H9 (cell line): ENCODE results near the gene ELAPOR1. TPM values are rescaled to one million over a fixed set of nuclear protein-coding genes. Genes with fewer than 3 reads are reported as not detected.

ENCODE experiments used
- DNase-seq: peaks from one replicate; pipeline ENCODE4 v3.0.0-alpha.2; 2017
- H2AFZ ChIP-seq: one replicate; pipeline ENCODE4 v1.6.1; 2013; ENCODE audit warnings: mild to moderate bottlenecking, low read length, control low read depth, moderate library complexity
- H2AK5ac ChIP-seq: 2 replicates; pipeline ENCODE4 v1.6.1; 2013; ENCODE audit warnings: low read length, control low read depth, mixed read lengths; ENCODE audit not compliant: insufficient read length
- H2BK120ac ChIP-seq: one replicate; pipeline ENCODE4 v1.6.1; 2013; ENCODE audit warnings: low read depth, mild to moderate bottlenecking, low read length, control low read depth, inconsistent platforms; ENCODE audit not compliant: poor library complexity, severe bottlenecking
- H2BK12ac ChIP-seq: 2 replicates; pipeline ENCODE4 v1.6.1; 2013; ENCODE audit warnings: low read length, control low read depth, mixed read lengths, low read depth; ENCODE audit not compliant: insufficient read length
- H2BK15ac ChIP-seq: 2 replicates; pipeline ENCODE4 v1.6.1; 2013; ENCODE audit warnings: low read depth, low read length, control low read depth
- H2BK20ac ChIP-seq: one replicate; pipeline ENCODE4 v1.6.1; 2013; ENCODE audit warnings: low read depth, mild to moderate bottlenecking, low read length, control low read depth, inconsistent platforms; ENCODE audit not compliant: poor library complexity, severe bottlenecking
- H2BK5ac ChIP-seq: 2 replicates; pipeline ENCODE4 v1.6.1; 2013; ENCODE audit warnings: low read length, control low read depth, mixed read lengths; ENCODE audit not compliant: insufficient read length
- H3K14ac ChIP-seq: 2 replicates; pipeline ENCODE4 v1.6.1; 2013; ENCODE audit warnings: low read length, control low read depth; ENCODE audit not compliant: insufficient read depth
- H3K18ac ChIP-seq: 2 replicates; pipeline ENCODE4 v1.6.1; 2013; ENCODE audit warnings: low read depth, mild to moderate bottlenecking, mixed read lengths, low read length, control low read depth; ENCODE audit not compliant: insufficient read length
- H3K23ac ChIP-seq: 2 replicates; pipeline ENCODE4 v1.6.1; 2013; ENCODE audit warnings: low read length, control low read depth, mixed read lengths, low read depth; ENCODE audit not compliant: insufficient read length
- H3K23me2 ChIP-seq: 2 replicates; pipeline ENCODE4 v1.6.1; 2013; ENCODE audit warnings: low read depth, mild to moderate bottlenecking, mixed read lengths, low read length, control low read depth; ENCODE audit not compliant: insufficient read length, poor library complexity, severe bottlenecking
- H3K27ac ChIP-seq: 2 replicates; pipeline ENCODE4 v1.5.1; 2013; ENCODE audit warnings: low read length, control low read depth, mixed read lengths, low read depth; ENCODE audit not compliant: insufficient read length
- H3K27me3 ChIP-seq: 2 replicates; pipeline ENCODE4 v1.6.1; 2013; ENCODE audit warnings: low read length, control low read depth, inconsistent platforms; ENCODE audit not compliant: insufficient read depth
- H3K4ac ChIP-seq: 2 replicates; pipeline ENCODE4 v1.6.1; 2013; ENCODE audit warnings: low read depth, mild to moderate bottlenecking, control low read depth, inconsistent platforms, low read length, moderate library complexity
- H3K4me1 ChIP-seq: 2 replicates; pipeline ENCODE4 v1.6.1; 2013; ENCODE audit warnings: low read length, control low read depth, inconsistent platforms; ENCODE audit not compliant: insufficient read depth
- H3K4me2 ChIP-seq: 2 replicates; pipeline ENCODE4 v1.6.1; 2013; ENCODE audit warnings: low read length, control low read depth, mixed read lengths; ENCODE audit not compliant: insufficient read length, insufficient read depth
- H3K56ac ChIP-seq: 2 replicates; pipeline ENCODE4 v1.6.1; 2013; ENCODE audit warnings: low read depth, mild to moderate bottlenecking, mixed read lengths, low read length, control low read depth; ENCODE audit not compliant: insufficient read length
- H3K79me1 ChIP-seq: 2 replicates; pipeline ENCODE4 v1.6.1; 2013; ENCODE audit warnings: low read depth, mild to moderate bottlenecking, moderate library complexity, low read length, control low read depth, inconsistent platforms; ENCODE audit not compliant: insufficient read depth, poor library complexity, severe bottlenecking
- H3K79me2 ChIP-seq: 2 replicates; pipeline ENCODE4 v1.6.1; 2013; ENCODE audit warnings: low read length, control low read depth, inconsistent platforms; ENCODE audit not compliant: insufficient read depth
- H3K9ac ChIP-seq: 2 replicates; pipeline ENCODE4 v1.6.1; 2013; ENCODE audit warnings: low read length, control low read depth, mixed read lengths; ENCODE audit not compliant: insufficient read length; ENCODE audit errors: extremely low read depth
- H3K9me3 ChIP-seq: one replicate; pipeline ENCODE4 v1.6.1; 2013; ENCODE audit warnings: low read depth, low read length, inconsistent platforms; ENCODE audit not compliant: control insufficient read depth
- H3T11ph ChIP-seq: one replicate; pipeline ENCODE4 v1.6.1; 2013; ENCODE audit warnings: mild to moderate bottlenecking, low read length, control low read depth, inconsistent platforms
- H4K20me1 ChIP-seq: one replicate; pipeline ENCODE4 v1.6.1; 2013; ENCODE audit not compliant: control insufficient read depth, insufficient read length, insufficient read depth
- H4K5ac ChIP-seq: 2 replicates; pipeline ENCODE4 v1.6.1; 2013; ENCODE audit warnings: low read depth, mild to moderate bottlenecking, mixed read lengths, low read length, control low read depth; ENCODE audit not compliant: insufficient read length
- H4K8ac ChIP-seq: replicated peaks from 2 replicates; pipeline ENCODE4 v1.6.1; 2013; ENCODE audit warnings: low read length, control low read depth, mixed read lengths, low read depth; ENCODE audit not compliant: insufficient read length
- H4K91ac ChIP-seq: 2 replicates; pipeline ENCODE4 v1.6.1; 2013; ENCODE audit warnings: low read depth, mild to moderate bottlenecking, moderate library complexity, mixed read lengths, low read length, control low read depth; ENCODE audit not compliant: insufficient read length
- H3K27ac Mint-ChIP-seq, 3 experiments: 2 replicates in 2 of 3; 3 replicates in 1 of 3; pipeline ENCODE4 v1.8.0; 2020 to 2021; ENCODE audit warnings: mixed read lengths in 3 of 3, mild to moderate bottlenecking in 1 of 3, moderate library complexity in 1 of 3
- H3K27me3 Mint-ChIP-seq: 2 replicates; pipeline ENCODE4 v1.8.0; 2021; ENCODE audit warnings: low read depth, mild to moderate bottlenecking, moderate library complexity, mixed read lengths
- H3K36me3 Mint-ChIP-seq, 3 experiments: 2 replicates in 2 of 3; 3 replicates in 1 of 3; pipeline ENCODE4 v1.8.0; 2020 to 2021; ENCODE audit warnings: low read depth in 3 of 3, mixed read lengths in 3 of 3; ENCODE audit not compliant: insufficient read depth in 1 of 3
- H3K4me1 Mint-ChIP-seq, 2 experiments: 2 replicates each; pipeline ENCODE4 v1.8.0; 2020; ENCODE audit warnings: mixed read lengths in 2 of 2
- H3K4me3 Mint-ChIP-seq, 2 experiments: 2 replicates in 1 of 2; 3 replicates in 1 of 2; pipeline ENCODE4 v1.8.0; 2020 to 2021; ENCODE audit warnings: mild to moderate bottlenecking in 2 of 2, mixed read lengths in 2 of 2, moderate library complexity in 1 of 2
- H3K9me3 Mint-ChIP-seq, 2 experiments: 2 replicates in 1 of 2; 3 replicates in 1 of 2; pipeline ENCODE4 v1.8.0; 2020; ENCODE audit warnings: mild to moderate bottlenecking in 2 of 2, mixed read lengths in 2 of 2, moderate library complexity in 1 of 2
- CTCF ChIP-seq: fragments of 200-600 bp; sonication (generic); conservative IDR thresholded peaks from 3 replicates; pipeline ENCODE4 v1.8.0; 2021; ENCODE audit warnings: antibody characterized with exemption, mild to moderate bottlenecking
- WGBS: extraction: QIAGEN DNeasy Blood & Tissue Kit; methylation state at CpG from one replicate; pipeline ENCODE4 v1.1.7; 2013; ENCODE audit warnings: missing lambda C conversion rate, low lambda C conversion rate, mixed read lengths; ENCODE audit not compliant: insufficient read length; ENCODE audit errors: extremely low coverage; 5-methylcytosine and 5-hydroxymethylcytosine counted together
- total RNA-seq: library from RNA; stranded (reverse); gene quantifications from 2 replicates; pipeline ENCODE4 v1.2.1, GENCODE V29; 2021

Gene ELAPOR1
- total RNA-seq, 1 experiment from 2014 or later = 0.55 TPM

- Histone ChIP-seq H2BK15ac (no peak overlapping the region), H3K27ac (no peak overlapping the region), H3K9ac (no peak overlapping the region), H3K56ac (no peak overlapping the region), H3K27me3 (peaks cover 19% of the 10 kb centered on the region; the same call in 1 of the 2 replicates), H4K8ac (no peak overlapping the region), H3K14ac (no peak overlapping the region), H4K91ac (no peak overlapping the region), H2AFZ (no peak overlapping the region), H3K79me1 (no peaks in the 10 kb centered on the region), H3K9me3 (no peaks in the 10 kb centered on the region), H2BK5ac (no peak overlapping the region), H3K23ac (no peak overlapping the region), H3K4ac (no peak overlapping the region), H3K4me2 (no peak overlapping the region), H3K23me2 (peaks cover 13% of the 10 kb centered on the region), H4K5ac (no peak overlapping the region), H3K18ac (no peak overlapping the region), H2AK5ac (no peak overlapping the region), H2BK20ac (no peak overlapping the region), H4K20me1 (no peaks in the 10 kb centered on the region), H2BK12ac (no peak overlapping the region), H3T11ph (no peak overlapping the region), H3K4me1 (no peaks in the 10 kb centered on the region), H2BK120ac (no peak overlapping the region), H3K79me2 (no peaks in the 10 kb centered on the region)
- no peak for DNase-seq
- Mint-ChIP-seq H3K4me3 (no peak overlapping the region), H3K27me3 (peaks cover 46% of the 10 kb centered on the region), H3K36me3 (no peaks in the 10 kb centered on the region), H3K27ac (no peak overlapping the region), H3K4me1 (peaks cover 8 to 10% of the 10 kb centered on the region in 2 experiments), H3K9me3 (no peaks in the 10 kb centered on the region; a peak in 1 of 5 replicates)
- no peak for TF ChIP-seq CTCF
- no CpG with 5 or more reads among the region's 3 CpGs for WGBS
Measured at GRCh38 chr1:109118089-109118488, 4.2 kb downstream of the ELAPOR1 start.
